GM21360 (cell line): ENCODE measurements around the gene SLC1A4.

Experiments
- ATAC-seq: cut with Tn5 transposase; IDR thresholded peaks from one replicate; pipeline ENCODE4 v1.9.1; 2021; ENCODE audit warnings: mild to moderate bottlenecking, moderate library complexity; ENCODE audit not compliant: unreplicated experiment

Gene SLC1A4

DNA sequence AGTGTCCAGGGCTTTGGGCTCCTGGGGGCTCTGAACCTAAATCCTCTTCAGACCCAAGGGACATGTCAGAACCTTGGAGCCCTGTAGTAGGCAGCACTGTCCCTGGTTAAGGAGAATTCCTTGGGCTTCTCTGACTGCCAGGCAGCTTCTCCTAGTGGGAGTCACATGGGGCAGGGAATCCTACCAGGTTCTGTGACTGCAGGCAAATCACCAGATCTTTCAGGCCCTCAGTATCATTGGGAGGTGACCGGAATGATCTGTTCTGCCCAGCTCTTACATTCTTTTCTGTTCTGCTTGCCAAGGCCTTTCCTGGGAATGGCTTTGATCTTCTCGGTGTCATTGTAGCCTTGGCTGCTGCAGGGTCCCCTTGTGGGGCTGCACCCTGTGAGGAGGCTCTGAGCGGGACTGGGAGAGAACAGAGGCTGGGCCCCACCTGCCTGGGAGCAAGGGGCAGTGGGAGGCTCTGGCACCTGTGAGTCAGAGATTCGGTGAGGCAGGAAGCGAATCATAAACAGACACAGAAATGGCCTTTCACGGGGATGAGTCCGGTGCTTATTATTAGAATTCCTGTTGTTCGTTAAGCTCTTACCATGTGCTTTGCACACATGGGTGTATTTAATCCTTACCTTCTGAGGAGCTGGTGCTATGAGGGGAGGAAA, 81.1 kb downstream of the SLC1A4 start:
- ATAC-seq = no peak

DNA sequence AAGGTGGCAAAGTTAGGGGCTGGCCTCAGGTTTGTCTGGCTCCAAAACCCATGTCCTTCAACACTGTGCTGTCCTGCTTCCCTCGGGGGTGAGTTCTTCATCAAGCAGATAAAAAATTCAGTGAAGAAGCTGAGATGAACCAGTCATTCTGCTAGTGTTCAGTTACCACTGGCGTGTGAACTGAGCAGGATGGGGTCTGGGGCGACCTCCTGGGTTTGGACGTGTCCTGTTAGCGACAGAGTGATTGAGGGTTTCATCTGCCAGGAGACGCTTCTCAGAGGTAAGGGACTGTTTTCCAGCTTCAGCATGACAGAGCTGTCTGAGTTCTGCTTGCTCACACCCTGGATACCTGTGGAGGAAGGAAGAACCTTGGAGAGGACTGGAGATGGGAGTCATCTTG, 81.7 kb downstream of the SLC1A4 start:
- ATAC-seq = no peak

DNA sequence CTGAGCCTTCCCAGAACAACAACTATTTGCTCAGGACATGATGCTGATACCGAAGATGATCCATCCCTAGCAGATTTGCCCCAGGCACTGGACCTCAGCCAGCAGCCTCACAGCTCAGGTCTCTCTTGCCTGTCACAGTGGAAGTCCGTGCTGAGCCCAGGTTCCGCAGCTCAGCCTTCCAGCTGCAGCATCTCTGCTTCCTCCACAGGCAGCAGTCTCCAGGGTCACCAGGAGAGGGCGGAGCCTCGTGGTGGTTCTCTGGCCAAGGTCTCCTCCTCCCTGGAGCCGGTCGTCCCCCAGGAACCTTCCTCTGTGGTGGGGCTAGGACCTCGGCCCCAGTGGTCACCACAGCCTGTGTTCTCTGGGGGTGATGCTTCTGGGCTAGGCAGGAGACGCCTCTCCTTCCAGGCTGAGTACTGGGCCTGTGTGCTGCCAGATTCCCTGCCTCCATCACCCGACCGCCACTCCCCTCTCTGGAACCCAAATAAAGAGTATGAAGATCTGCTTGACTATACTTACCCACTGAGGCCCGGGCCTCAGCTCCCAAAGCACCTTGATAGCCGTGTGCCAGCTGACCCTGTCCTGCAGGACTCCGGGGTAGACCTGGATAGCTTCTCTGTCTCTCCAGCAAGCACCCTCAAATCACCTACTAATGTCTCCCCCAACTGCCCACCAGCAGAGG, 82.4 kb downstream of the SLC1A4 start:
- ATAC-seq = no peak

DNA sequence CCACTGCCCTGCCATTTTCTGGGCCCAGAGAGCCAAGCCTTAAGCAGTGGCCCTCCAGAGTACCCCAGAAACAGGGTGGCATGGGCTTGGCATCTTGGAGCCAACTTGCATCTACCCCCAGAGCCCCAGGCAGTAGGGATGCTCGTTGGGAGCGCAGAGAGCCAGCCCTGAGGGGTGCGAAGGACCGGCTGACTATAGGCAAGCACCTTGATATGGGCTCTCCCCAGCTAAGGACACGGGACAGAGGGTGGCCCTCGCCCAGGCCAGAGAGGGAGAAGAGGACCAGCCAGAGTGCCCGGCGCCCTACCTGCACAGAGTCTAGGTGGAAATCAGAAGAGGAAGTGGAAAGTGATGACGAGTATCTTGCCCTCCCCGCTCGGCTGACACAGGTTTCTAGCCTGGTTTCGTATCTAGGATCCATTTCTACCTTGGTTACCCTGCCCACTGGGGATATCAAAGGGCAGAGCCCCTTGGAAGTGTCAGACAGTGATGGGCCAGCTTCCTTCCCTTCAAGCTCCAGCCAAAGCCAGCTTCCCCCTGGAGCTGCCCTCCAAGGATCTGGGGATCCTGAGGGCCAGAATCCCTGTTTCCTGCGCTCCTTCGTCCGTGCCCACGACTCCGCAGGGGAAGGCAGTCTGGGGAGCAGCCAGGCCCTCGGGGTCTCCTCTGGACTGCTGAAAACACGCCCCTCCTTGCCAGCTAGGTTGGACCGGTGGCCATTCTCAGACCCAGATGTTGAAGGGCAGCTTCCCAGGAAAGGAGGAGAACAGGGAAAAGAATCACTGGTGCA, 83.2 kb downstream of the SLC1A4 start:
- ATAC-seq = peak; percentile 48
